Measurements from ENCODE around the gene TPO.
"Not testable (repeated sequence)": the region's sequence is repeated elsewhere in the genome, so short reads cannot be mapped to it uniquely, and the experiment has no call there.

Gene TPO

GRCh38 chr2:1571477-1572417 is 158.5 kb downstream of the TPO start:
- H3K4me3 ChIP-seq (ENCODE audit: low read length) = no peak overlapping the region
- TF ChIP-seq CTCF (conservative IDR thresholded peaks at IDR 0.05; ENCODE audit: low read depth, low read length) = no peak
- DNase-seq (ENCODE audit: low read depth) = no peak

GRCh38 chr2:1572638-1573037 is 159.4 kb downstream of the TPO start:
- H3K4me3 ChIP-seq (ENCODE audit: low read length) = no peak overlapping the region
- no peak for TF ChIP-seq CTCF (conservative IDR thresholded peaks at IDR 0.05; ENCODE audit: low read depth, low read length)
- DNase-seq (ENCODE audit: low read depth) = no peak

GRCh38 chr2:1577846-1578245 is 164.6 kb downstream of the TPO start:
- no peak for TF ChIP-seq CTCF (conservative IDR thresholded peaks at IDR 0.05; ENCODE audit: low read depth, low read length)
- no peak for DNase-seq (ENCODE audit: low read depth)
- H3K4me3 ChIP-seq (ENCODE audit: low read length) = no peak overlapping the region

- not testable (repeated sequence) for DNase-seq (ENCODE audit: low read depth); H3K4me3 ChIP-seq (ENCODE audit: low read length)
Measured at GRCh38 chr2:1581257-1581964, 168.1 kb downstream of the TPO start.

GRCh38 chr2:1581965-1582625 is 168.8 kb downstream of the TPO start:
- H3K4me3 ChIP-seq (ENCODE audit: low read length) = no peak overlapping the region
- TF ChIP-seq CTCF (conservative IDR thresholded peaks at IDR 0.05; ENCODE audit: low read depth, low read length) = no peak
- DNase-seq (ENCODE audit: low read depth) = no peak

- TF ChIP-seq CTCF (conservative IDR thresholded peaks at IDR 0.05; ENCODE audit: low read depth, low read length) = no peak
- no peak for DNase-seq (ENCODE audit: low read depth)
- H3K4me3 ChIP-seq (ENCODE audit: low read length) = no peak overlapping the region
Measured at GRCh38 chr2:1582891-1583341, 169.7 kb downstream of the TPO start.

- no peak for DNase-seq (ENCODE audit: low read depth)
- no peak for TF ChIP-seq CTCF (conservative IDR thresholded peaks at IDR 0.05; ENCODE audit: low read depth, low read length)
- no peak overlapping the region for H3K4me3 ChIP-seq (ENCODE audit: low read length)
Measured at GRCh38 chr2:1584051-1584531, 170.8 kb downstream of the TPO start.
